ENCODE results near the gene ZNF841. TPM values are rescaled to one million over a fixed set of nuclear protein-coding genes. Genes with fewer than 3 reads are reported as not detected.
"Not testable (repeated sequence)": the region's sequence is repeated elsewhere in the genome, so short reads cannot be mapped to it uniquely, and the experiment has no call there.

Gene ZNF841
- total RNA-seq, 6 experiments from 2014 or later = 13.2 to 17.1 (median 14.3) TPM

DNA sequence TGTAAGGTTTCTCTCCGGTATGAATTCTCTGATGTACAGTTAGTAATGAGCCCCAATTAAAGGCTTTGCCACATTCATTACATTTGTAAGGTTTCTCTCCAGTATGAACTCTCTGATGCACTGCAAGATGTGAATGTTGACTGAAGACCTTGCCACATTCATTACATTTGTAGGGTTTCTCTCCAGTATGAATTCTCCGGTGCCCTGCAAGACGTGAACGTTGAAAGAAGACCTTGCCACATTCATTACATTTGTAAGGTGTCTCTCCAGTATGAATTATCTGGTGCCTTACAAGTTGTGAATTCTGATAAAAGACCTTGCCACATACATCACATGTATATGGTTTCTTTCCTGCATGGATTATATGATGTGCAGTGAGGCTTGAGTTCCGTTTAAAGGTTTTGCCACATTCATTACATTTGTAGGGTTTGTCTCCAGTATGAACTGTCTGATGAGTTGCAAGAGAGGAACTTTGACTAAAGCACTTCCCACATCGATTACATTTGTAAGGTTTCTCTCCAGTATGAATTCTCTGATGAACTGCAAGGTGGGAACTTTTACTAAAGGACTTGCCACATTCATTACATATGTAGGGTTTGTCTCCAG lies 29.2 kb downstream of the ZNF841 start:
- Mint-ChIP-seq H3K4me3 (no peak overlapping the region), H3K9me3 (peaks cover 99% of the 10 kb centered on the region)
- DNase-seq = no peak

DNA sequence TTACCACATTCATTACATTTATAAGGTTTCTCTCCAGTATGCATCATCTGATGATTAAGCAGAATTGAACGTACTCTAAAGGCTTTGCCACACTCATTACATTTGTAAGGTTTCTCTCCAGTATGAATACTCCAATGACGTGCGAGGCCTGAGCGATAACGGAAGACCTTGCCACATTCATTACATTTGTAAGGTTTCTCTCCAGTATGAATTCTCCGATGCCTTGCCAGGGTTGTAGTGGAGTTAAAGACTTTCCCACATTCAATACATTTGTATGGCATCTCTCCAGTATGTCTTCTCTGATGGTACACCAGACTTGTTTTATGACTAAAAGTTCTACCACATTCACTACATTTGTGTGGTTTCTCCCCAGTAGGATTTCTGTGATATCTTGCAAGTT lies 30.2 kb downstream of the ZNF841 start:
- Mint-ChIP-seq H3K4me1 (ENCODE audit: low read depth) (no peaks in the 10 kb centered on the region), H3K27me3 (ENCODE audit: insufficient read depth) (no peaks in the 10 kb centered on the region; the same call in 1 of the 2 replicates), H3K36me3 (ENCODE audit: low read depth) (peaks cover 93% of the 10 kb centered on the region), H3K27ac (no peak overlapping the region), H3K4me3 (no peak overlapping the region; the same call in 1 of the 2 replicates), H3K9me3 (peaks cover 99% of the 10 kb centered on the region)
- TF ChIP-seq, protein P1, sequence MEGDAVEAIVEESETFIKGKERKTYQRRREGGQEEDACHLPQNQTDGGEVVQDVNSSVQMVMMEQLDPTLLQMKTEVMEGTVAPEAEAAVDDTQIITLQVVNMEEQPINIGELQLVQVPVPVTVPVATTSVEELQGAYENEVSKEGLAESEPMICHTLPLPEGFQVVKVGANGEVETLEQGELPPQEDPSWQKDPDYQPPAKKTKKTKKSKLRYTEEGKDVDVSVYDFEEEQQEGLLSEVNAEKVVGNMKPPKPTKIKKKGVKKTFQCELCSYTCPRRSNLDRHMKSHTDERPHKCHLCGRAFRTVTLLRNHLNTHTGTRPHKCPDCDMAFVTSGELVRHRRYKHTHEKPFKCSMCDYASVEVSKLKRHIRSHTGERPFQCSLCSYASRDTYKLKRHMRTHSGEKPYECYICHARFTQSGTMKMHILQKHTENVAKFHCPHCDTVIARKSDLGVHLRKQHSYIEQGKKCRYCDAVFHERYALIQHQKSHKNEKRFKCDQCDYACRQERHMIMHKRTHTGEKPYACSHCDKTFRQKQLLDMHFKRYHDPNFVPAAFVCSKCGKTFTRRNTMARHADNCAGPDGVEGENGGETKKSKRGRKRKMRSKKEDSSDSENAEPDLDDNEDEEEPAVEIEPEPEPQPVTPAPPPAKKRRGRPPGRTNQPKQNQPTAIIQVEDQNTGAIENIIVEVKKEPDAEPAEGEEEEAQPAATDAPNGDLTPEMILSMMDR (IDR thresholded peaks at IDR 0.05) = no peak
- no peak for DNase-seq

More for the DNA sequence above, 29.2 kb downstream of the ZNF841 start:
- H3K27ac Mint-ChIP-seq = no peak overlapping the region
- H3K36me3 Mint-ChIP-seq (ENCODE audit: low read depth) = peaks cover 93% of the 10 kb centered on the region
- H3K4me1 Mint-ChIP-seq (ENCODE audit: low read depth) = no peaks in the 10 kb centered on the region
- no peaks in the 10 kb centered on the region; the same call in 1 of the 2 replicates for H3K27me3 Mint-ChIP-seq (ENCODE audit: insufficient read depth)
- TF ChIP-seq, protein P1 (IDR thresholded peaks at IDR 0.05) = no peak

DNA sequence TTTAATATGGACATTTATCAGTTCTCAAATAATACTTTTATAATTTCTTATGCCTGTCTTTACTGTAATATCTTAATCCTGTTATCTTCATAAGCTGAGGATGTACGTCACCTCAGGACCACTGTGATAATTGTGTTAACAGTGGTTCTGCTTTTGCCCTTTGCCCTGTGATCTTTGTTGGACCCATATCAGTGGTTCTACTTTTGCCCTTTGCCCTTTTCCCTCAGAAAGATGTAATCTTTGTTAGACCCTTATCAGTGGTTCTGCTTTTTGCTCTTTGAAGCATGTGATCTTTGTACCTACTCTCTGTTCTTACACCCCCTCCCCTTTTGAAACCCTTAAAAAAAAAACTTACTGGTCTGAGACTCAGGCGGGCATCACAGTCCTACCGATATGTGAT lies 39.1 kb downstream of the ZNF841 start:
- Mint-ChIP-seq H3K36me3 (ENCODE audit: low read depth) (peaks cover 91% of the 10 kb centered on the region), H3K9me3 (peaks cover 89% of the 10 kb centered on the region)
- DNase-seq; H3K4me3 Mint-ChIP-seq; H3K27me3 Mint-ChIP-seq (ENCODE audit: insufficient read depth); H3K27ac Mint-ChIP-seq; H3K4me1 Mint-ChIP-seq (ENCODE audit: low read depth): not testable (repeated sequence)

DNA sequence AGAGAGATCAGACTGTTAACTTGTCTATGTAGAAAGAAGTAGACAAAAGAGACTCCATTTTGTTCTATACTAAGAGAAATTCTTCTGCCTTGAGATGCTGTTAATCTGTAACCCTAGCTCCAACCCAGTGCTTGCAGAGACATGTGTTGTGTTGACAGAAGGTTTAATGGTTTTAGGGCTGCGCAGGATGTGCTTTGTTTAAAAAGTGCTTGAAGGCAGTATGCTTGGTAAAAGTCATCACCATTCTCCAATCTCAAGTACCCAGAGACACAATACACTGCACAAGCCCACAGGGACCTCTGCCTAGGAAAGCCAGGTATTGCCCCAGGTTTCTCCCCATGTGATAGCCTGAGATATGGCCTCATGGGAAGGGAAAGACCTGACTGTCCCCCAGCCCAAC lies 43.8 kb downstream of the ZNF841 start:
- H3K27ac Mint-ChIP-seq; H3K27me3 Mint-ChIP-seq (ENCODE audit: insufficient read depth); DNase-seq; H3K4me3 Mint-ChIP-seq: not testable (repeated sequence)
- H3K9me3 Mint-ChIP-seq = peaks cover 70% of the 10 kb centered on the region
- peaks cover 25% of the 10 kb centered on the region for H3K4me1 Mint-ChIP-seq (ENCODE audit: low read depth)
- peaks cover 73% of the 10 kb centered on the region for H3K36me3 Mint-ChIP-seq (ENCODE audit: low read depth)

DNA sequence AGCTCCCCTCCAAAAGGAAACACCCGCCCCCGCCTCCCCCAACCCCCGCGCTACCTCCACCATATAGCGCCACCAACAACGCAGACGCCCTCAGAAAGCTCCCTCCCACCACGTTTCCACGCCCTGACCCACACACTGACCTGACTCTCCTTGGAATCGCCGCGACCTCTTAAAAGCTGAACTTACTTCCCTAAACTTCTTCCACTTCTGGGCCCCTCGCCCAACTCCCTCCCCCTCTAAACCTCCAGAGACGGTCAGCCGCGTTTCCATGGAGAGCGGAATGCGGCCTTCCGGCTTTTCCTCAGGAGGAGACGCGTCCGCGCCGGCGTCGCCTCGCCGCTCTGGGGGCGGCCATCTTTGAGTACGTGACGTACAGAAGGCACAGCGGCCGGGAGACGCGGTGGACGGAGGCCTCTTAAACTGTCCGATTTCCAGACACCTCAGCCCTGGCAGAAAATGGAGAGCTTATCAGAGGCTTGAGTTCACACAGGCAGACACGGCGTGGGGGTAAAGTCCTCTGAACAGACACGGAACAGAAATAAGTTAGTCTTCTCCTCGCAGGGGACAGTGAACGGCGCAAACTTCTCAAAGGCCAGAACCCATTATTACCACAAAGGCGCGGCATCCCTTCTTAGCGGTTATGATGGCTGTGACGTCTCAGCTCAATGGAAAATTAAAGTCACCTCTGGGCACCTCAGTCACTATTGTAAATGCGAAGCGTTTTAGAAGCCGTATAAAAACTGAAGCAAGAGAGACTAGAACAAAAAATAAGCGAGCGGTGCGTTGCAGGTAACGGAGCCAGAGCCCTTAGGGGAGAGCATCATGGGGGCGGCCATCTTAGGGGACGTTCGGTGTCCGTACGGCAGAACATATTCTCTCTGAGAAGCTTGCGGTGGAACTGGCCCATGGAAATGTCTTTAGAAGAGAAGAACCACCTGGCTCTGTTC lies 46.7 kb downstream of the ZNF841 start, which contains the start of gene ZNF432:
ZNF432 (minus strand) TSS at position 284 of the 947 bp plus-strand sequence. CDS start 1,970 bp downstream, outside the sequence.
- peak within 1 kb of the TSS; percentile 96 for H3K4me3 Mint-ChIP-seq
- H3K36me3 Mint-ChIP-seq (ENCODE audit: low read depth) = peaks cover 67% of the 10 kb centered on the region
- TF ChIP-seq, protein P1 (IDR thresholded peaks at IDR 0.05) = no peak; the same call in 1 of the 2 replicates
- H3K9me3 Mint-ChIP-seq = peaks cover 47% of the 10 kb centered on the region
- H3K27me3 Mint-ChIP-seq (ENCODE audit: insufficient read depth) = no peaks in the 10 kb centered on the region
- peaks cover 34% of the 10 kb centered on the region for H3K4me1 Mint-ChIP-seq (ENCODE audit: low read depth)
- peak within 1 kb of the TSS; percentile 99 for H3K27ac Mint-ChIP-seq
- DNase-seq = peak; percentile 80

DNA sequence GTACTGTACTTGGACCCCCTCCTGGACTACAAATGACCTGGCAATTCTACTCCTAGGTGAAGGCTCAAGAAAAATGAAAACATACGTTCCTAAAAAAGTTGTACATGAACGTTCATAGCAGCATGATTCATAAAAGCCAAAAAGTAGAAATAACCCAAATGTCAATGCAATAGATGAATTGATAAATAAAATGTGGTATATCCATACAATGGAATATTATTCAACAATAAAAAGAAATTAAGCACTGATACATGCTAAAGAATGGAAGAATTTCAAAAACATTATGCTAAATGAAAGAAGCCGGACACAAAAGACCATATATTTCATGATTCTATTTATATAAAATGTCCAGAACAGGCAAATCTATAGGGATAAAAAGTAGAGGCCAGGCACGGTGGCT lies 56.4 kb downstream of the ZNF841 start:
- peaks cover 2% of the 10 kb centered on the region for H3K27me3 Mint-ChIP-seq (ENCODE audit: insufficient read depth)
- DNase-seq = no peak
- no peak overlapping the region for H3K27ac Mint-ChIP-seq
- H3K9me3 Mint-ChIP-seq = peaks cover 67% of the 10 kb centered on the region
- no peaks in the 10 kb centered on the region for H3K4me1 Mint-ChIP-seq (ENCODE audit: low read depth)
- no peak overlapping the region for H3K4me3 Mint-ChIP-seq
- peaks cover 94% of the 10 kb centered on the region for H3K36me3 Mint-ChIP-seq (ENCODE audit: low read depth)
- TF ChIP-seq, protein P1 (IDR thresholded peaks at IDR 0.05) = no peak

Data from HFFc6 (cell line).